T-helper 1 cell treated with Interleukin-12 subunit alpha and Interleukin-12 subunit beta and Interleukin-4 antibody, amounts not matched to agents 30 μg/mL and 1 μg/mL, for 36 hours (primary cell): ENCODE results near the gene OXSR1.

Experiments
- H3K27ac Mint-ChIP-seq: one replicate; pipeline ENCODE4 v1.8.0; 2021; ENCODE audit warnings: mild to moderate bottlenecking, mixed read lengths
- H3K27me3 Mint-ChIP-seq: one replicate; pipeline ENCODE4 v1.8.0; 2021; ENCODE audit warnings: low read depth, mixed read lengths
- H3K36me3 Mint-ChIP-seq: one replicate; pipeline ENCODE4 v1.8.0; 2021; ENCODE audit warnings: low read depth, mixed read lengths
- H3K4me1 Mint-ChIP-seq: one replicate; pipeline ENCODE4 v1.8.0; 2021; ENCODE audit warnings: low read depth, mixed read lengths
- H3K4me3 Mint-ChIP-seq: one replicate; pipeline ENCODE4 v1.8.0; 2021; ENCODE audit warnings: mild to moderate bottlenecking, moderate library complexity, mixed read lengths
- H3K9me3 Mint-ChIP-seq: one replicate; pipeline ENCODE4 v1.8.0; 2021; ENCODE audit warnings: mixed read lengths

Gene OXSR1

DNA sequence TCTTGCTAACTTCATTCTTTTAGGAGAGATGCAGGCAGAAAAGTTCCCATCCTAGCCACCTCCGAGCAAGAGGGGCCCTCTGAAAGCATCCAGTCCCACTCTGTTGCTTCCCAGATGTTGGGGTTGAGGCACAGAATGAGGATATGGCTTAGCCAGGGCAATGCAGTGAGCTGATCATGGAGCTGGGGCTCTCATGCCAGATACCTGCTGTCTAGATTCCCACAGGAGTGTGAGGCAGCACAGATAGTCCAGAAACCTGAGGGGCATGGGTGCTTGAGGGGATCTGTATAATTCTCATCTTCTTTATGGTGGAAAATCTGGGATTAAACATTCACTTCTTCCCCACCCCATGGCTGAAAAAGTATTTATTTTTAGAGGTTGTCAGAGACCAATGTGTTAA lies 101.5 kb downstream of the OXSR1 start:
- H3K4me1 Mint-ChIP-seq, result peaks cover 17% of the 10 kb centered on the region
- H3K27ac Mint-ChIP-seq, result no peak overlapping the region
- no peaks in the 10 kb centered on the region for H3K9me3 Mint-ChIP-seq
- H3K36me3 Mint-ChIP-seq, result peaks cover 6% of the 10 kb centered on the region
- no peaks in the 10 kb centered on the region for H3K27me3 Mint-ChIP-seq
- no peak overlapping the region for H3K4me3 Mint-ChIP-seq

DNA sequence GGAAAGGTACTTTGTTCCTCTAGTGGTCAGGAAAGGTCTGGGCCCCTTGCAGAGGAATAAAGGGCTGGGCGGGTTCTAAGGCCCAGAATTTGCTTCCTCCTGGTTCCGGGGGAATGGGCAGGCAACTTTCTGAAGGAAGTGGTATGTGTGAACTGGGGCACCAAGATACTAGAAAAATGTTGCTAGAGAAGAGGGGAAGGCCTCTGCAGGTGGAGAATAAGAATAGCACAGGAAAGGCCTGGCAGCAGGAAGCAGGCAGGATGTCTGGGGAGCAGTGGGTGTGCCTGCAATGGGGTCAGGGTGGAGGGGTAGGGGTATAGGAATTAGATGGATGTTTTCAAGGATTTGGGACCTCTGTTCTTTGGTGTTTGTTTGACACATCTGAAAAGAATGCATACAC lies 102.3 kb downstream of the OXSR1 start:
- H3K9me3 Mint-ChIP-seq, result no peaks in the 10 kb centered on the region
- peaks cover 17% of the 10 kb centered on the region for H3K4me1 Mint-ChIP-seq
- peaks cover 6% of the 10 kb centered on the region for H3K36me3 Mint-ChIP-seq
- H3K27ac Mint-ChIP-seq, result peak overlapping the region; percentile 58
- no peak overlapping the region for H3K4me3 Mint-ChIP-seq
- H3K27me3 Mint-ChIP-seq, result no peaks in the 10 kb centered on the region

DNA sequence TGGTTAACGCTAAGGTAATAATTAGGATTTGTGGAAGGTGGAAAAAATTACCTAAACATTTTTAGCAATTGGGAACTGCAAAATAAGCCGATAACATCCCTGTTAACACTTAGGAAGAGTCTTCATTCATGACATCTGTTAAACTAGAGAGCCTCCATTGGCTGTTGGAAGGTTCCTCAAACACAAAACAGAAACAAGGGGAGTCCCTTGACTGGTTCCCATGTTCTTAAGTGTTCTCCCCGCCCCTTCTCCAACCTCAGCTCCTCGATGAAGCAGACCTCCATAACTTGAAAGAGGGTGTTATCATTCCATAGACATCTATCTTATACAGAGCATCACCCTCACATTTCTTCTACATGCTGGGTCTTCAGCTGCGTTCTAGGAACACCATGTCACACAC lies 102.8 kb downstream of the OXSR1 start:
- H3K9me3 Mint-ChIP-seq, result peaks cover under 1% of the 10 kb centered on the region
- no peak overlapping the region for H3K27ac Mint-ChIP-seq
- H3K4me1 Mint-ChIP-seq, result peaks cover 17% of the 10 kb centered on the region
- H3K27me3 Mint-ChIP-seq, result no peaks in the 10 kb centered on the region
- peaks cover 6% of the 10 kb centered on the region for H3K36me3 Mint-ChIP-seq
- H3K4me3 Mint-ChIP-seq, result no peak overlapping the region

DNA sequence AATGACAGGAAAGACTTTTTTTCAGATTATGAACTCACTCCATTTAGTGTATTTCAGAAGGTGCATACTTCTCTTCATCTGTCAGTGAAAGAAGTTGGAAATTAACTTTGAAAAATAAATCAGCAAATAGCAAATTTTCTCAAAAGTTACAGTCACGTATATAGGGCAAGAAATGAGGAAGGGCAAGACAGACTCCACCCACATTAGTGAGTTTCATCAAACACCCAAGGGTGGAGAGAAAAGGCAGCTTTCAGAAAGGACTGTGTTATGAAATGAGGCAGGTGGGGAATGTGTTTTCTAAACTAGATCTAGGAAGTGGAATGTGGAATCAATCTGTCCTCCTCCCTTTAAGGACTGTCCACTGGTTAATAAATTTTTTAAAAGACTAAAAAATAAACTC lies 103.2 kb downstream of the OXSR1 start:
- Mint-ChIP-seq H3K4me3 (no peak overlapping the region), H3K27me3 (no peaks in the 10 kb centered on the region), H3K27ac (no peak overlapping the region)

DNA sequence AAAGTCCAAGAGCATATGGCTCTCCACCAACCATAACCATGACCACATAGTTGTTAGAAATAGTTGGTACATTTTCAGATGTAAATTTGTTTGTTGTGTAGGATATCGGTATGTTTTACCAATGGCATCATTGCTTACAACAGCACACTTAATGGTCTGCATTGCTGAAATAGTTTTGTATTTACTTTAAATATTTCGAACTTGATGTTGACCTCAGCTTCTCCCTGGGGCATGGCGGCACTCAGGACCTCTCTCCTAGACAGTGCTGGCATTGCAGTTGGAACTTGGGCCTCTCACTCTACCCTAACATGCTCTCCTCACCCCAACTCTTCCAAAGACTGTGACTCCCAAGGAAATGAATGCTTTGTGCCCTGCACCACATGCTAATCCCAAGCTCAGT lies 105.3 kb downstream of the OXSR1 start:
- Mint-ChIP-seq H3K9me3 (peaks cover 4% of the 10 kb centered on the region), H3K27me3 (no peaks in the 10 kb centered on the region), H3K4me3 (no peak overlapping the region), H3K27ac (no peak overlapping the region), H3K36me3 (peaks cover 6% of the 10 kb centered on the region), H3K4me1 (peaks cover 13% of the 10 kb centered on the region)

More for the DNA sequence above, 103.2 kb downstream of the OXSR1 start:
- peaks cover 6% of the 10 kb centered on the region for H3K36me3 Mint-ChIP-seq
- peaks cover 4% of the 10 kb centered on the region for H3K9me3 Mint-ChIP-seq
- peaks cover 15% of the 10 kb centered on the region for H3K4me1 Mint-ChIP-seq

DNA sequence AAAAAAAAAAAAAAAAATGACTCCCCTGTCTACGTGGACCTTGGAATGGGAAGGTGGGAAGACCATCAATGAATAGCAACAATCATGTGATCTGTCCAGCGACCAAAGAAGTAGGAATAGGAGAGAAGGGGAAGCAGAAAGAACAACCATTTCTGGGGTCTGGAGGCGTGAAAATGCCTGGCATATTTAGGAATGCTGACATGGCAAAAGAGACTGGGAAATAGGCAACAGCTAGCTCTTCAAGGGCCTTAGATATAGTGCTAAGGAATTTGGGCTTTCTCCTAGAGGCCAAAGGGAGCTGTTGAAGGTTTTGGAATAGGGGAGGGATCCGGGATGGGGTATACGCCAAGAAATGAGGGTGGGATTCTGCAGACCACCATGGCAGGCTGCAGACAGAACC lies 106.2 kb downstream of the OXSR1 start:
- Mint-ChIP-seq H3K4me3 (no peak overlapping the region), H3K36me3 (peaks cover 6% of the 10 kb centered on the region), H3K4me1 (peaks cover 13% of the 10 kb centered on the region), H3K9me3 (peaks cover 4% of the 10 kb centered on the region), H3K27me3 (no peaks in the 10 kb centered on the region), H3K27ac (no peak overlapping the region)

DNA sequence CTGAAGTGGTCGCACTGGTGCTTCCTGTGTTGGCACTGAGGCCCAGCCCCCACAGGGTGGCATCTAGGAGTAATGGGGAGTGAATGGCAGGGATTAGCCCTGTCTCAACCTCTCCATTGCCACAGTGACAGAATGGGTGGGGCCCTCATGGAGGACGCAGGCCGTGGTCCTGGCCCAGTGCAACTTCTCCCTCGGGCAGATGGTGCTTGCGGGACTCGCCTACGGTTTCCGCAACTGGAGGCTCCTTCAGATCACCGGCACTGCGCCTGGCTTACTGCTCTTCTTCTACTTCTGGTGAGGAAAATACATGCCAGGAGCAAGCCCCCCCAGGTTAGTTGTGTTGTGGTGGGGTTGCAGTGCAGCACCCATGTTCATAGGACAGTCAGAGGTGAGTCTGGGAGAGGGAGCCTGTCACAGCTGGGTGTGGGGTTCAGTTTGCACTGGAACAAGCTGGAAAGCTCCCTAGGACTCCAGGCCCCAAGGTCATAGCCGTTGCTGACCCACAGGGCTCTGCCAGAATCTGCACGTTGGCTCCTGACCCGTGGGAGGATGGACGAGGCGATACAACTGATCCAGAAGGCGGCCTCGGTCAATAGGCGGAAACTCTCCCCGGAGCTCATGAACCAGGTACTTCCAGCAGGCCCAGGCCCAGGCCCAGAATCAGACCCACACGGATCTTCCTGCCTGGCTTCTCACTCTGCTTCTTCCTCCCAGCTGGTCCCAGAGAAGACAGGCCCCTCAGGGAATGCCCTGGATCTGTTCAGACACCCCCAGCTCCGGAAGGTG lies 109.7 kb downstream of the OXSR1 start:
- no peak overlapping the region for H3K4me3 Mint-ChIP-seq
- no peaks in the 10 kb centered on the region for H3K4me1 Mint-ChIP-seq
- no peaks in the 10 kb centered on the region for H3K27me3 Mint-ChIP-seq
- peaks cover 4% of the 10 kb centered on the region for H3K9me3 Mint-ChIP-seq
- H3K36me3 Mint-ChIP-seq, result peaks cover 8% of the 10 kb centered on the region
- H3K27ac Mint-ChIP-seq, result no peak overlapping the region

DNA sequence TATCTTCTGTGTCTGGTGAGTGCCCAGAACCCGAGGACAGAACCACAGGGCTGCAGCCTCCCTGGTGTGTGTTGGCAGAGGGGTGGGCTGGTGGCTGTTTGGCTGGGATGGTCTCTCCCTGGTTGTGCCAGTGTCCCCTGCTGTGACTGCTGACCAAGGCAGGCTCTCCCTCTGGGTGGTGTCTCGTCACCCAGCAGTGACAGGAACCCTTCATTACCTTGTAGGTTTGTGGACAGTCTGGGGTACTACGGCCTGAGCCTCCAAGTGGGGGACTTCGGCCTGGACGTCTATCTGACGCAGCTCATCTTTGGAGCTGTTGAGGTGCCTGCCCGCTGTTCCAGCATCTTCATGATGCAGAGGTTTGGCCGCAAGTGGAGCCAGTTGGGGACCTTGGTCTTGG lies 110.3 kb downstream of the OXSR1 start:
- H3K4me1 Mint-ChIP-seq, result no peaks in the 10 kb centered on the region
- H3K27ac Mint-ChIP-seq, result no peak overlapping the region
- peaks cover 4% of the 10 kb centered on the region for H3K9me3 Mint-ChIP-seq
- H3K4me3 Mint-ChIP-seq, result no peak overlapping the region
- H3K36me3 Mint-ChIP-seq, result peaks cover 5% of the 10 kb centered on the region
- H3K27me3 Mint-ChIP-seq, result no peaks in the 10 kb centered on the region

DNA sequence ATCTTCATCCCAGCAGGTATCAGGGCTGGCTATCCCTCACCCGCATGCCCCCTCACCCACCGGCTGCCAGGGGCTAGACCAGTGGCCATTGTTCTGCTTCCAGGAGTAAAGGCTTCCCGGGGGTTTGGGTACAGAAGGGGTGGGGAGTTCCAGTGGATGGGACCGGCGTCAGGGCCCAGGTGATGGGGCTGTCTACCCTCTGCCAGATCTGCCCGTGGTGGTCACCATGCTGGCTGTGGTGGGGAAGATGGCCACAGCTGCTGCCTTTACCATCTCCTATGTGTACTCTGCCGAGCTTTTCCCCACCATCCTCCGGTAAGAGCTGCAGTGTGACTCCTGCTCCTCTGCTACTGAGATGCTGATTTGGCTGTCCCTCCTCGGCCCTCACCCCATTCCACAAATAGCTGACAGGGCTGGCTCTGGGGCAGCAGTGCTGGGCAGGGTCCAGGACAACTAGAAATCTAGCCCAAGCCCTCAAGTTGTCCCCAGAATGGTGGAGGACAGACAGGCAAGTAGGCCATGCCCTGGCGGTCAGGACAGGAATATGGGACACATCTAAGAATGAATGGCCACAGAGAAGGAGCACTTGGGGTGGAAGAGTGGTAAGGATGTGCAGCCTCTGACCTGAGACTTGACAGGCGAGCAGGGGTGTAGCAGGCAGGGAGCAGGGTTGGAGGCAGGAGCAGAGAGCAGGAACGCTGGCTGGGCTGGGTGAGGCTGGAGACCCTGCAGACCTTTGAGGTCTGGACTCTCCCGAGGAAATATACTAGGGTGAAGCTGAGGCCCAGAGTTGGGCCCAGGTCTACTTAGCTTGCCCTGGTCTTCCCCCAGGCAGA lies 111.0 kb downstream of the OXSR1 start:
- Mint-ChIP-seq H3K4me3 (no peak overlapping the region), H3K4me1 (no peaks in the 10 kb centered on the region), H3K9me3 (peaks cover 4% of the 10 kb centered on the region), H3K27me3 (no peaks in the 10 kb centered on the region), H3K36me3 (peaks cover 2% of the 10 kb centered on the region), H3K27ac (no peak overlapping the region)

DNA sequence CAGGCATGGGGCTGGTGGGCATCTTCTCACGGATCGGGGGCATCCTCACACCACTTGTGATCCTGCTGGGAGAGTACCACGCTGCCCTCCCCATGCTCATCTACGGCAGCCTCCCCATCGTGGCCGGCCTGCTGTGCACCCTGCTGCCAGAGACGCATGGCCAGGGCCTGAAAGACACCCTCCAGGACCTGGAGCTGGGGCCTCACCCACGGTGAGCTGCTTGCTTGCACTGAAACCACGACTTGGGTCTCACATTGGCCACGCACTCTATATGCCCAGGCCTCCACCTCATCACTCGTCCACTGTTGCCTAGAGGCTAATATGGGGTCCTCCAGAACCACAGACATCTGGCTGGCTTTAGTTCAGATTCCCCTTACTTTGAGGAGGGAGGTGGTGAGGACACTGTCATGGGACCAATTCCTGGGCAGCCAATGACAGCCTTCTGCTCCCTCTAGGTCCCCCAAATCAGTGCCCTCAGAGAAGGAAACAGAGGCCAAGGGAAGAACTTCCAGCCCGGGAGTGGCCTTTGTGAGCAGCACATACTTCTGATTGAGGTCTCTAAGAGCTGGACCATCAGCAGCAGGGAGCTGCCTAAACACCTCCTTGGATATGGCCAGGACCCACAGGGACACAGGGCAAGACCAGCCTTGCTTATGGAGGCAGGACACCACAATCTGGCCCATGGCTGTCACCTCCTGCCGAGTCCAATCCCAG lies 111.7 kb downstream of the OXSR1 start:
- Mint-ChIP-seq H3K9me3 (peaks cover 4% of the 10 kb centered on the region), H3K36me3 (peaks cover 2% of the 10 kb centered on the region), H3K27me3 (no peaks in the 10 kb centered on the region), H3K4me3 (no peak overlapping the region), H3K27ac (no peak overlapping the region), H3K4me1 (no peaks in the 10 kb centered on the region)

DNA sequence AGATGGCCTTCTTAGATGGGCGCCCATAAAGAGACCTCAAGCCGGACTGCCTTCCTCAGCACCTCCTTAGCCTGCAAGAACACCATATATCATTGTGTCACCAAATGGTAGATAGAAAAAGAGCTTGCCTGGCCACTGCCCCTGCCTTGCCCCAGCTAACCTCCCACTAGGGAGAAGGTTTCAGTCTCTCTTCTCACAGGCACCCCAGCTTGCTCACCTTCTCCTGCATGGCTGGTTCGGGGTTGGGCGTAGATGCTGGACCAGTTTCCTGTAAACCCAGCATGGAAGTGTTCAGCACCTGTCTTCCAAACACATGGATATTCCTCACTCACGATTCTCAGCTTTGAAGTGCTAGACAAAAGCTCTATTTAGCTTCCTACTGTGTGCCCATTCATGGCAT lies 113.5 kb downstream of the OXSR1 start:
- Mint-ChIP-seq H3K4me1 (no peaks in the 10 kb centered on the region), H3K4me3 (no peak overlapping the region), H3K27ac (no peak overlapping the region)

DNA sequence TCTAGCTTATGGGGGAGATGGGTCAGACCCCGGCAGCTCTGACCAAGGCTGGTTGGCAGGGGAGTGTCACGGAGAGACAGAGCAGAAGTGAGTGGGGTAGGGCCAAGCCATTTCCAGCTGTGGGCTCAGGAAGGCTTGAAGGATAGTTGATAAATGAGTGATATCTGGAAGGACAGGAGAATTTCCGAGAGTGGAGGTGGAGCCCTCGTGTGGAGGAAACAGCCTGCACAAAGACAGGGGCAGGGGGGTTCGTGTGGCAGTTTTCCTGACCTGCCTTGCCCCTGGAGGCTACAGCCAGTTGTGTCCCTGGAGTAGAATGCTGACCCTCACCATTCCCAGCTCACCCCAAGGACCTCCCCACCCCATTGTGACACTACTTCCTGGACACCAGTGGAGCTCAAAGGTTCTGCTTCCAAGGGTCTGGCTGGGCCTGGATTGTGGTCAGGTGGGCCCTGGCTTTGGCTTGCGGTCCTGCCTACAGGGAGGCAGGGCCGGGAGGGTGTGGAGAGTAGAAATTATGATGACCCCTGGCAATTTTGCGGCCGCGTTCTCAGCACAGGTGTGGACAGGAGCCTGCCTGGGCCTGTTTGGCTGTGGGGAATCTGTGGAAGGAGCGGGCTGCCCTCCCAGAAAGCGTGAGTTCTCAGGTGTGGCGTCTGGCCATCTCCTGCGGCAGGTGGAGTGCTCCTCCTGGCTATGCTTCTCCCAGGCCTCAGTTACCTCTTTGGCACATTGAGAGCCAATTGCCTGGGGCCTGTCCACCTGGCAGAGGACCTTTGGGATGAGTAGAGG lies 116.8 kb downstream of the OXSR1 start, which contains the start of gene SLC22A14:
SLC22A14 (plus strand) TSS at position 400 of the 792 bp plus-strand sequence. CDS start 23,733 bp downstream, outside the sequence.
- Mint-ChIP-seq H3K4me3 (no peak within 1 kb of the TSS), H3K4me1 (no peaks in the 10 kb centered on the region), H3K9me3 (no peaks in the 10 kb centered on the region), H3K27ac (no peak within 1 kb of the TSS), H3K36me3 (peaks cover 2% of the 10 kb centered on the region), H3K27me3 (no peaks in the 10 kb centered on the region)

More for the DNA sequence above, 113.5 kb downstream of the OXSR1 start:
- no peaks in the 10 kb centered on the region for H3K9me3 Mint-ChIP-seq
- H3K36me3 Mint-ChIP-seq, result peaks cover 2% of the 10 kb centered on the region
- no peaks in the 10 kb centered on the region for H3K27me3 Mint-ChIP-seq

DNA sequence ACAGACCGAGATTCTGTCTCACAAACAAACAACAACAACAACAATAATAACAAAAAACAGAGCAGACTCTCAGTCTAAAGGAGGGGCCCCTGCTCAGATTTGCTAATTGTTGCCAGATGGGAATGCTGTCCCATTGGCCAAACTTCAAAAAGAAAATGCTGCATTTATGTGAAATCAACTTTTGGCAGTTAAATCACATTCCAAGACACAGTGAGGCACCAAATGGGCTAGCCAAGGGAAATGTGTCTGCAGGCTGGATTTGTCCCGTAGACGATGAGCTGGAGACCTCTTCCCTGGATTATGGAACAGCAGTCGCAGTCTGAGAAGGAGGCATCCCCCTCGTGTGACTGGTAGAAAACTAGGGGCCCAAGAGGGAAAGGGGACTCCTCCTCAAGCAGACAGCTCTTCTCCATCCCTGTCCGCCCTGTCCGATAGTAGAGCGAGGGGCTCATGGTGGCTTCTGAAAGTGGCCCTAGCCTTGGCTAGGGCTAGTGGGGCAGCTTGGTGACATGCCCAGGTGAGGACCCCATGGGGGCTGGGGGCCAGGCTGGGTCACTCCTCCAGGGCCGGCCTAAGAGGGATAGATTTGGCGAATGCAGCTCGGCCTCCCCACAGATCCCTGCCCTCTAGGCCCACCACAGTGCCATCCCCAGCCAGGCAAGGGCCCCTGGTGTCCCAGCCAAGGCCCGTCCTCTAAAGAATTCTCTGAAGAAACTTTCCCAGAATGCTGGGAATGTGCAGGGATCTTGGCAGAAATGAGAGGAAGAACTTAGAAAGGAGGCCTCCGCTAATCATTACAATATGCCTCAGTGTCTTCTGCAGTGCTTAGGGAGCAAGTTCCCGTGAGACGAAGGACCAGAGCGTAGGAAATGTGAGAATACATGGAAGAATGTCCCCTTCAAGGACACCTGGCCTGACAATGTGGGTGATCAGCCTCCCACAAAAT lies 118.7 kb downstream of the OXSR1 start:
- H3K27me3 Mint-ChIP-seq, result peaks cover 2% of the 10 kb centered on the region
- H3K27ac Mint-ChIP-seq, result no peak overlapping the region
- H3K4me1 Mint-ChIP-seq, result no peaks in the 10 kb centered on the region
- H3K36me3 Mint-ChIP-seq, result no peaks in the 10 kb centered on the region
- H3K9me3 Mint-ChIP-seq, result no peaks in the 10 kb centered on the region
- H3K4me3 Mint-ChIP-seq, result no peak overlapping the region
